Activated naive CD4-positive, alpha-beta T cell treated with anti-CD3 and anti-CD28 coated beads, Interleukin-2, amount 50 U/mL, for 16 hours (primary cell): ENCODE results near the gene RAB3GAP1.

Source experiments
- DNase-seq: peaks from one replicate; pipeline ENCODE4 v3.0.0-alpha.2; 2020

Gene RAB3GAP1

GRCh38 chr2:135168204-135168856 lies 116.2 kb downstream of the RAB3GAP1 start:
- DNase-seq: no peak

- no peak for DNase-seq
Measured at GRCh38 chr2:135169900-135170753, 118.0 kb downstream of the RAB3GAP1 start.

- DNase-seq: no peak
Measured at GRCh38 chr2:135174049-135174809, 122.1 kb downstream of the RAB3GAP1 start.

- DNase-seq: no peak
Measured at GRCh38 chr2:135174810-135175093, 122.7 kb downstream of the RAB3GAP1 start.

- no peak for DNase-seq
Measured at GRCh38 chr2:135175177-135175576, 123.1 kb downstream of the RAB3GAP1 start.

GRCh38 chr2:135179689-135180088 lies 127.6 kb downstream of the RAB3GAP1 start:
- no peak for DNase-seq

GRCh38 chr2:135182190-135182589 lies 130.1 kb downstream of the RAB3GAP1 start:
- DNase-seq: no peak

- no peak for DNase-seq
Measured at GRCh38 chr2:135182601-135183000, 130.5 kb downstream of the RAB3GAP1 start.

GRCh38 chr2:135183822-135184221 lies 131.7 kb downstream of the RAB3GAP1 start:
- DNase-seq: no peak

GRCh38 chr2:135186054-135186453 lies 134.0 kb downstream of the RAB3GAP1 start:
- no peak for DNase-seq

GRCh38 chr2:135187270-135187669 lies 135.2 kb downstream of the RAB3GAP1 start:
- DNase-seq: no peak

- no peak for DNase-seq
Measured at GRCh38 chr2:135189148-135189547, 137.1 kb downstream of the RAB3GAP1 start.

GRCh38 chr2:135190799-135191198 lies 138.7 kb downstream of the RAB3GAP1 start:
- no peak for DNase-seq

- DNase-seq: no peak
Measured at GRCh38 chr2:135198481-135198880, 146.4 kb downstream of the RAB3GAP1 start.

GRCh38 chr2:135202751-135203150 lies 150.7 kb downstream of the RAB3GAP1 start:
- DNase-seq: no peak

GRCh38 chr2:135203944-135204343 lies 151.9 kb downstream of the RAB3GAP1 start:
- DNase-seq: no peak

GRCh38 chr2:135208016-135208415 lies 155.9 kb downstream of the RAB3GAP1 start:
- no peak for DNase-seq

- no peak for DNase-seq
Measured at GRCh38 chr2:135212757-135213156, 160.7 kb downstream of the RAB3GAP1 start.

GRCh38 chr2:135218426-135218825 lies 166.3 kb downstream of the RAB3GAP1 start:
- no peak for DNase-seq

GRCh38 chr2:135219226-135219625 lies 167.1 kb downstream of the RAB3GAP1 start:
- DNase-seq: no peak
